Stimulated activated CD8-positive, alpha-beta memory T cell treated with anti-CD3 and anti-CD28 coated beads, Interleukin-4, amount 100 ng/mL, for 48 hours (primary cell): Measurements from ENCODE around the gene FABP6.
"Not testable (repeated sequence)": the region's sequence is repeated elsewhere in the genome, so short reads cannot be mapped to it uniquely, and the experiment has no call there.

Experiments
- DNase-seq: peaks from one replicate; pipeline ENCODE4 v3.0.0-alpha.2; 2020

FABP6 gene

GRCh38 chr5:160229190-160229742, at the start of gene FABP6:
TSS of gene FABP6 (plus strand) at chr5:160229506. CDS start at chr5:160229558, 52 bp downstream.
- DNase-seq, result no peak

- DNase-seq, result no peak
Measured at GRCh38 chr5:160180931-160181330, 48.4 kb upstream of the FABP6 start.

GRCh38 chr5:160181965-160182622, 47.2 kb upstream of the FABP6 start:
- no peak for DNase-seq

- no peak for DNase-seq
Measured at GRCh38 chr5:160183075-160183474, 46.2 kb upstream of the FABP6 start.

GRCh38 chr5:160185626-160186360, 43.5 kb upstream of the FABP6 start:
- no peak for DNase-seq

GRCh38 chr5:160186480-160186879, 42.8 kb upstream of the FABP6 start:
- no peak for DNase-seq

GRCh38 chr5:160187091-160187490, 42.2 kb upstream of the FABP6 start:
- no peak for DNase-seq

- no peak for DNase-seq
Measured at GRCh38 chr5:160188141-160189015, 40.9 kb upstream of the FABP6 start.

GRCh38 chr5:160192424-160192823, 36.9 kb upstream of the FABP6 start:
- DNase-seq, result no peak

- not testable (repeated sequence) for DNase-seq
Measured at GRCh38 chr5:160193076-160193475, 36.2 kb upstream of the FABP6 start.

GRCh38 chr5:160193790-160194189, 35.5 kb upstream of the FABP6 start:
- not testable (repeated sequence) for DNase-seq

GRCh38 chr5:160197341-160198144, 31.8 kb upstream of the FABP6 start:
- DNase-seq, result no peak

GRCh38 chr5:160198146-160198545, 31.2 kb upstream of the FABP6 start:
- no peak for DNase-seq

GRCh38 chr5:160198841-160199409, 30.4 kb upstream of the FABP6 start:
- no peak for DNase-seq

- peak; percentile 88 for DNase-seq
Measured at GRCh38 chr5:160199410-160199911, 29.8 kb upstream of the FABP6 start.

- DNase-seq, result no peak
Measured at GRCh38 chr5:160207061-160207460, 22.2 kb upstream of the FABP6 start.

GRCh38 chr5:160209917-160210316, 19.4 kb upstream of the FABP6 start:
- DNase-seq, result no peak

- no peak for DNase-seq
Measured at GRCh38 chr5:160210606-160211005, 18.7 kb upstream of the FABP6 start.

- no peak for DNase-seq
Measured at GRCh38 chr5:160211352-160211751, 18.0 kb upstream of the FABP6 start.

GRCh38 chr5:160213537-160213936, 15.8 kb upstream of the FABP6 start:
- no peak for DNase-seq

- DNase-seq, result no peak
Measured at GRCh38 chr5:160219356-160219755, 9.9 kb upstream of the FABP6 start.

- no peak for DNase-seq
Measured at GRCh38 chr5:160221082-160221481, 8.2 kb upstream of the FABP6 start.
